ENCODE results near the gene CCN6.
"Not testable (repeated sequence)": the region's sequence is repeated elsewhere in the genome, so short reads cannot be mapped to it uniquely, and the experiment has no call there.

CCN6 gene

DNA sequence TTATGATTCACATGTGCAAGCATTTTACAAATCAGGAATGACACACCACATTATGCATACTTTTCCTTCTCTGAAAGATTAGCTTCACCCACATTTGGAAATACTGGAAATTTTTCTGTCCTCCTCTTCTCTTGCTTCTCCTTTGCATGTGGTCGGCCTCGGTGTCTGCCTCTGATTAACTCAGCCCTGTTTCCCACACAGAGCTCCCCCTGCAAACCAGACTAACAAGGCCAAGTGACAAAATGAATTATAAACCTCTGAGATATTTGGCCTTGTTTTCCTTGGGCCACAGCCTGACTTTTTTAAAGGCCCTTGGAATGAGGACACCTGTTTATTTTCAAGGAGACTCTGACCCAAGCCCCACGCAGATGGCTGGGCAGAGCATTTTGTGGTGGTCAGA, 9.0 kb upstream of the CCN6 start:
- peak; percentile 74 for DNase-seq (ENCODE audit: low read depth)
- no peak overlapping the region for H3K4me3 ChIP-seq (ENCODE audit: low read depth, low read length)
- TF ChIP-seq, protein P1, sequence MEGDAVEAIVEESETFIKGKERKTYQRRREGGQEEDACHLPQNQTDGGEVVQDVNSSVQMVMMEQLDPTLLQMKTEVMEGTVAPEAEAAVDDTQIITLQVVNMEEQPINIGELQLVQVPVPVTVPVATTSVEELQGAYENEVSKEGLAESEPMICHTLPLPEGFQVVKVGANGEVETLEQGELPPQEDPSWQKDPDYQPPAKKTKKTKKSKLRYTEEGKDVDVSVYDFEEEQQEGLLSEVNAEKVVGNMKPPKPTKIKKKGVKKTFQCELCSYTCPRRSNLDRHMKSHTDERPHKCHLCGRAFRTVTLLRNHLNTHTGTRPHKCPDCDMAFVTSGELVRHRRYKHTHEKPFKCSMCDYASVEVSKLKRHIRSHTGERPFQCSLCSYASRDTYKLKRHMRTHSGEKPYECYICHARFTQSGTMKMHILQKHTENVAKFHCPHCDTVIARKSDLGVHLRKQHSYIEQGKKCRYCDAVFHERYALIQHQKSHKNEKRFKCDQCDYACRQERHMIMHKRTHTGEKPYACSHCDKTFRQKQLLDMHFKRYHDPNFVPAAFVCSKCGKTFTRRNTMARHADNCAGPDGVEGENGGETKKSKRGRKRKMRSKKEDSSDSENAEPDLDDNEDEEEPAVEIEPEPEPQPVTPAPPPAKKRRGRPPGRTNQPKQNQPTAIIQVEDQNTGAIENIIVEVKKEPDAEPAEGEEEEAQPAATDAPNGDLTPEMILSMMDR (IDR thresholded peaks at IDR 0.05; ENCODE audit: low read depth, low read length, missing control alignments): no peak
- in situ Hi-C loops (cut with HindIII; ENCODE audit: low sequenced_read_pairs): no loop called here

DNA sequence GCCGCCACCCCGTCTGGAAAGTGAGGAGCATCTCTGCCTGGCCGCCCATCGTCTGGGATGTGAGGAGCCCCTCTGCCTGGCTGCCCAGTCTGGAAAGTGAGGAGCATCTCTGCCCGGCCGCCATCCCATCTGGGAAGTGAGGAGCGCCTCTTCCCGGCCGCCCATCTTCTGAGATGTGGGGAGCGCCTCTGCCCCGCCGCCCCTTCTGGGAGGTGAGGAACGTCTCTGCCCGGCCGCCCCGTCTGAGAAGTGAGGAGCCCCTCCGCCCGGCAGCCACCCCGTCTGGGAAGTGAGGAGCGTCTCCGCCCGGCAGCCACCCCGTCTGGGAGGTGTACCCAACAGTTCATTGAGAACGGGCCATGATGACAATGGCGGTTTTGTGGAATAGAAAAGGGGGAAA, 6.4 kb upstream of the CCN6 start:
- DNase-seq (ENCODE audit: low read depth); H3K4me3 ChIP-seq (ENCODE audit: low read depth, low read length); in situ Hi-C loops (cut with HindIII; ENCODE audit: low sequenced_read_pairs): not testable (repeated sequence)

DNA sequence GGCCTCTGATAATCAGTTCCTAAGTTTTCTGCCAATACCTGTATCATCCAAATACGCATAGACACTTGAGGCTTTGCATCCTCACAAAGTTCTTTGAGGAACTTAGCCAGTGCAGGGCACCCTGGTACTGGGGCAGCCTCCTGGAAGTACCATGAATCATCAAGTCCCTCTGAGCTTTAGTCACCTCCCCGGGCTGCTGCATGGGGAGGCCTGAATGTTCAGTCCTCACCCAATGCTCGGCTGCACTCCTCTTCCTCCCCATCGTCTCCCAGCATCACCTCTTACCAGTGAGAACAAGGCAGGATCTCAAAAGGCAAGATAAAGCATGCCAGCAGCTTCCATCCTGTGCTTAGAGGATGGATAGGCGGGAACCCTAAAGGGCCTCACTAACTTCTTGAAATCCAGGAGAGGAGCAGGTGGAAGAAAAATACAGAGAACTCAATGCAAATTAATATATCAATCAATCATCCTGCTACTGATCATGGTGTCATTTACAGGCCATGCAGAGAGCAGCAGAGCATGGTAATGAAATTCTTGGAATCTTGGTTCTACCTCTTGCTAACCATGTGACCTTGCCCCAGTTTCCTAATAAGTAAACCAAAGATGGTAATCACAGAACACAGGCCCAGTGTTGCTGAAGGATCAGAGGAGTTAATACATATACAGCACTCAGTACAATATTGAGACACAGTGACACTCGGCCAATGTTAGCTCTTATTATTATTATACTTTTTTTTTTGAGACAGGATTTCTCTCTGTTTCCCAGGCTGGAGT, 4.7 kb upstream of the CCN6 start:
- no peak overlapping the region for H3K4me3 ChIP-seq (ENCODE audit: low read depth, low read length)
- DNase-seq (ENCODE audit: low read depth): no peak
- in situ Hi-C loops (cut with HindIII; ENCODE audit: low sequenced_read_pairs): no loop called here
- TF ChIP-seq, protein P1 (IDR thresholded peaks at IDR 0.05; ENCODE audit: low read depth, low read length, missing control alignments): no peak

DNA sequence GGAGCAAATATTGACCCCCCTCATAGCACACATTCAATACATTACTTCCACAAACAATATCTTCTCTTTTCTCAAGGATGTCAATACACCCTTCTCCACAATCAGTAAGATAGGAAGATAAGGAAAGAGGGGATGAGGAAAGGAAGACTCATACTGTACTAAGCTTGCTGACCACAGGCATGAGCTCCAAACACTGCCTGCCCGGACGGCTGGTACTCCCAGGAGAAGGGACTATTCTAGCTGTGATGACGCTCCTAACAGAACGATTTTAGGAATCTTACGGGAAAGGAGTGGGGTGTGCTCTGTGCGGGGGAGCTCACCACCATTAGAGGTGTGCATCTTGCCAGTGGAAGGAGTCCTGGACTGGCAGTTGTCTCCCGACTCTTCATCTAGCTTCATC, 3.9 kb upstream of the CCN6 start:
- in situ Hi-C loops (cut with HindIII; ENCODE audit: low sequenced_read_pairs): no loop called here
- TF ChIP-seq, protein P1 (IDR thresholded peaks at IDR 0.05; ENCODE audit: low read depth, low read length, missing control alignments): no peak
- no peak for DNase-seq (ENCODE audit: low read depth)
- no peak overlapping the region for H3K4me3 ChIP-seq (ENCODE audit: low read depth, low read length)

DNA sequence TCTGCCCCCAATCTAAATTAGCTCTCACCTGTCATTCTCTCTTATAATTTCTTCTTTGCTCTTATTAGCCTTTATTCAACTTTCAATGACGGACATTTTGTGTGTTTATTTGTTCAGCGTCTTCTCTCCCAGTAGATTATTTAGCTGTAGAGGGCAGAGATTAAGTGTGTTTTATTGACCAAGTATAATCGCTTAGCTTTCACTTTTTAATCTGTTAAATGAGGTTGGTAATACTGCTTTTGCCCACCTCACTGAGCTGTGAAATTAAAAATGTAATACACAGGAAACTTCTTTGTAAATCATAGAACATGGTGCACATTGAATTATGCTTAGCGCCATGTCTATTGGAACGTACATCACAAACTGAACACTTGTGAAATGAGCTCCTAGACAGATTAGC, 3.5 kb upstream of the CCN6 start:
- DNase-seq (ENCODE audit: low read depth): no peak
- TF ChIP-seq, protein P1 (IDR thresholded peaks at IDR 0.05; ENCODE audit: low read depth, low read length, missing control alignments): no peak
- in situ Hi-C loops (cut with HindIII; ENCODE audit: low sequenced_read_pairs): no loop called here
- H3K4me3 ChIP-seq (ENCODE audit: low read depth, low read length): no peak overlapping the region

DNA sequence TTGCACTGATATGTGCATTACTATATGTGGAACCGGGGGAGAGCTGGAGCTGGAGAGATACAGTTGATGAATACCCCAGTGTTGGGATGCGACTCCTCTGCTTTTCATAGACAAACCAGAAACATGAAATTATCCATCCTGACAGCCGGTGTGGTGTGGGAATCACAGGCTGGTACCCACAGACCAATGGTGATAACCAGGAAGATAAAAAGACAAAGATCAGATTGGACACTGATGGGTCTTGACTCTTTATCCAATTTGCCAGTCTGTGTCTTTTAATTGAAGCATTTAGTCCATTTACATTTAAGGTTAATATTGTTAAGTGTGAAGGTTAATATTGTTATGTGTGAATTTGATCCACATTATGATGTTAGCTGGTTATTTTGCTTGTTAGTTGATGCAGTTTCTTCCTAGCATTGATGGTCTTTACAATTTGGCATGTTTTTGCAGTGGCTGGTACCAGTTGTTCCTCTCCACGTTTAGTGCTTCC, 2.6 kb upstream of the CCN6 start:
- DNase-seq (ENCODE audit: low read depth); in situ Hi-C loops (cut with HindIII; ENCODE audit: low sequenced_read_pairs); H3K4me3 ChIP-seq (ENCODE audit: low read depth, low read length): not testable (repeated sequence)

DNA sequence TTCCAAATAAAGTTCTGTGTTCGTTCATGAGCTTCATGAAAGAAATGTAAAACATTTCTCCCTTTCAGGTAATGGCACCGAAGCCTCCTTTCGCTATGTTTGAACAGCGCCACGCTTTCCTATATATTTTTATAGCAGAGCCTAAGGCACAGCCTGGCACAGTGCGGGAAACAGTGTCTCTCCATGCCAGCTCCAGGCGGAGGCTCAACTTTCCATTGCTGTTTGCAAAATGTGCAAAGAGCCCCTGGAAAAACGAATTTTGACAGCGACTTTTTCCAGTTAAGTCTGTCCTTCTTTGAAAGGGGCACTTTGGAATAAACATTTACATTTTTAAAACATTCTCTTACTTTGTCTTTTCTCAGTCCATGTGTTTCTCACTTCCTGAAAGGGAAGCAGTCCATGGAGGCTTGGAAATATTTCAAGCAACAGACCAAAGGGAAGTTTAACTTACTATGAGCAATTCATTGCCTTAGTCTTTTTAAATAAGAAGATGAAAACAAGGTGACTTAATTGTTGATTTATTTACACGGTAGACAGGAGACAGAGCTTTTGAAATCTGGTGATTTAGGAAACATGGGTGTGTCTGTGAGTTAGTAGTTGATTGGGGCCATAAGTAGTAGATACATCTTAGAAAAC, 769 bp downstream of the CCN6 start:
- H3K4me3 ChIP-seq (ENCODE audit: low read depth, low read length): no peak overlapping the region
- in situ Hi-C loops (cut with HindIII; ENCODE audit: low sequenced_read_pairs): no loop called here
- DNase-seq (ENCODE audit: low read depth): no peak
- TF ChIP-seq, protein P1 (IDR thresholded peaks at IDR 0.05; ENCODE audit: low read depth, low read length, missing control alignments): no peak

Data from astrocyte of the cerebellum (primary cell).